Activated T-cell treated with anti-CD3 and anti-CD28 coated beads, Interleukin-2, amount 50 U/mL, for 4 hours (primary cell): ENCODE measurements around the gene ABCD1. TPM values are rescaled to one million over a fixed set of nuclear protein-coding genes. Genes with fewer than 3 reads are reported as not detected.
"Not testable (repeated sequence)": the region's sequence is repeated elsewhere in the genome, so short reads cannot be mapped to it uniquely, and the experiment has no call there.

Experiments used
- ATAC-seq, 2 donors: fragments of 200-7000 bp; cut with Tn5 transposase; one replicate each; pipeline ENCODE4 v1.10.0; 2021
- DNase-seq: peaks from one replicate; pipeline ENCODE4 v3.0.0-alpha.2; 2020
- H3K27me3 Mint-ChIP-seq: one replicate; pipeline ENCODE4 v1.8.0; 2021; ENCODE audit warnings: low read depth, mixed read lengths
- H3K36me3 Mint-ChIP-seq: one replicate; pipeline ENCODE4 v1.8.0; 2022; ENCODE audit warnings: mixed read lengths; ENCODE audit not compliant: insufficient read depth
- H3K4me1 Mint-ChIP-seq: one replicate; pipeline ENCODE4 v1.8.0; 2021; ENCODE audit warnings: low read depth, mixed read lengths
- H3K4me3 Mint-ChIP-seq: one replicate; pipeline ENCODE4 v1.8.0; 2021; ENCODE audit warnings: mild to moderate bottlenecking, moderate library complexity, mixed read lengths
- H3K9me3 Mint-ChIP-seq: one replicate; pipeline ENCODE4 v1.8.0; 2021; ENCODE audit warnings: mixed read lengths
- total RNA-seq, 3 donors: library from RNA; stranded (reverse); gene quantifications; one replicate each; pipeline ENCODE4 v1.2.1, GENCODE V29; 2021

The ABCD1 gene
- total RNA-seq, 3 donors from 2014 or later: 2.6 to 3.4 (median 3.1) TPM

DNA sequence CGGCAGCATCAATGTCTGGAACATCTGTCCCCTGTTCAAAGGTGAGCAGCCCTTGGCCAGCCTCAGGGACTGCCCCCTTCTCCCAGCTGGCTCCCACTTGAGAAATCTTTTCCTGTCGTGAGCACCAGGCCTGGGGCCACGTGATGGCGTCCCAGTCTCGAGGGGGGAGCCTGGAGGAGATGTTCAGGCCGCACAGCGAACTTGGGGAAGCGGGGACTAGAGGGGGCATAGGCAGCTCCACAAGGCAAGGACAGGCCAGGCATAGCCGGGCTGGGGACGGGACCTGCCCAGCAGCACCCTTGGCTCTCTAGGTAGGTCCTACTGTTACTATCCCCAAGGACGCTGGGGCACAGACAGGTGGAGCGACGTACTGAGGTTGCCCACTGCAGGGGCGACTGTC lies 34.2 kb upstream of the ABCD1 start:
- peaks cover 8% of the 10 kb centered on the region for H3K27me3 Mint-ChIP-seq
- no peak for ATAC-seq
- H3K4me1 Mint-ChIP-seq: no peaks in the 10 kb centered on the region
- no peaks in the 10 kb centered on the region for H3K9me3 Mint-ChIP-seq
- peak overlapping the region; percentile 16 for H3K4me3 Mint-ChIP-seq
- no peak for DNase-seq
- no peaks in the 10 kb centered on the region for H3K36me3 Mint-ChIP-seq

DNA sequence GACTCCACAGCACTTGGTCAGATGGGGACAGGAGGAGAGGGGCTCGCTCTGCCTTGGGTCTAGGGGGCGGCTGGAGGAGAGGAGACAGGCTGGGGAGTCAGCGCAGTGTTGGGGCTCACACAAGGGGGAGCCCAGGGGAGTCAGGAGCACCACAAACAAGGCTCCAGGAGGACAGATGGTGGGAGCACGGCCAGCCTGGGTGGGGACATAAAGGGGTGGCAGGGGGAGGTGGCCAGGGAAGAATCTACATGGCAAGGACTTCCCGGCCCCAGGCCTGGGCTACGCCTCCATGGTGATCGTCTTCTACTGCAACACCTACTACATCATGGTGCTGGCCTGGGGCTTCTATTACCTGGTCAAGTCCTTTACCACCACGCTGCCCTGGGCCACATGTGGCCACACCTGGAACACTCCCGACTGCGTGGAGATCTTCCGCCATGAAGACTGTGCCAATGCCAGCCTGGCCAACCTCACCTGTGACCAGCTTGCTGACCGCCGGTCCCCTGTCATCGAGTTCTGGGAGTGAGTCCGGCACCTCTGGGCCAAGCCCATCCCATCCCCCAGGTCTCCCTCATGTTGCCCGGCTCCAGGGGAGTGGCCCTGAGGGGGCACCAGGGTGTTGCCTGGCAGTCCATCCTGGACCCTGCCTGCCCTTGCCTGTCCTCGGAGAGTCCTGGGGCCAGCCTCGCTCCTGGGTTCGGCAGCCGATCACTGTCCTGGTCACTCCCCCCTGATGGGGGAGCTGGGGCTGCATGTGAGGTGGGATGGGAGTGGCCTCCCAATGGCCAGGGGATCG lies 33.4 kb upstream of the ABCD1 start:
- H3K4me3 Mint-ChIP-seq, ATAC-seq, DNase-seq, H3K4me1 Mint-ChIP-seq, H3K36me3 Mint-ChIP-seq, H3K9me3 Mint-ChIP-seq, H3K27me3 Mint-ChIP-seq: not testable (repeated sequence)

DNA sequence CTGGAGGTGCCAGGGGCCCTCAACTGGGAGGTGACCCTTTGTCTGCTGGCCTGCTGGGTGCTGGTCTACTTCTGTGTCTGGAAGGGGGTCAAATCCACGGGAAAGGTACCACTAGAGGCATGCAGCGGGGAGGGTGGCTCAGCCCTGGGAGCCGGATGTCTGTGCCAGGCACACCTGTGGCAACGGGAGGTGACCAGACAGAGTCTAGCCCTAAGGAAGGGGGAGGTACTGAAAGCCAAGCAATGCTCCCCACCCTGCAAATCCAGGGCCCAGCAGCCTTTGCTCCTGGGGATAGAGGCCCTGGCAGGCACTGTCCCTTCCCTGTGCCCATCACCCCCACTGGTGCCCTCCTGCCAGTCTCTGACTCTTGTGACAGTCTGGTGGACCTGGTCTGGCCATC lies 32.7 kb upstream of the ABCD1 start:
- ATAC-seq (no peak), DNase-seq (no peak)
- Mint-ChIP-seq H3K4me1 (no peaks in the 10 kb centered on the region), H3K27me3 (no peaks in the 10 kb centered on the region), H3K4me3 (no peak overlapping the region), H3K36me3 (peaks cover 3% of the 10 kb centered on the region), H3K9me3 (no peaks in the 10 kb centered on the region)

DNA sequence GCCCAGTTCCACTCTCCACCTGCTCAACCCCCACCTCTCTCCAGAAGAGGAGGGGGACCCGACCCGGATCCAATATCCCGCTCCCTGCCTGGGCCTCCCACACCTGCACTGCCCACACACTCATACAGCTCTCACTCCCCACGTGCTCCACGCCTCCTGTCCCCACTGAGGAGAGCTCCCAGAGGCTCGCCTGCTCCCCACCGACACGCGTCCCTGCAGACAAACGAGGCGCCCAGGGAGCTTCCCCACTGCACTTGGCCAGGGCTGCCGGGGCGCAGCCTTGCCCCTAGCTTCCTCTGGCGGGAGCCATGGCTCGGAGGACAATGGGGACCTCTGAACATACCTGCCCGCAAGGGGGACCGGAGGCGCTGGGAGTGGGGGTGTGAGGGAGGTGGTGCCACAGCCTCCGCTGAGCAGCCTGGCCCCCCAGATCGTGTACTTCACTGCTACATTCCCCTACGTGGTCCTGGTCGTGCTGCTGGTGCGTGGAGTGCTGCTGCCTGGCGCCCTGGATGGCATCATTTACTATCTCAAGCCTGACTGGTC lies 32.0 kb upstream of the ABCD1 start:
- H3K27me3 Mint-ChIP-seq: no peaks in the 10 kb centered on the region
- no peaks in the 10 kb centered on the region for H3K4me1 Mint-ChIP-seq
- no peak overlapping the region for H3K4me3 Mint-ChIP-seq
- no peaks in the 10 kb centered on the region for H3K9me3 Mint-ChIP-seq
- ATAC-seq (no peak), DNase-seq (no peak)
- peaks cover 10% of the 10 kb centered on the region for H3K36me3 Mint-ChIP-seq

DNA sequence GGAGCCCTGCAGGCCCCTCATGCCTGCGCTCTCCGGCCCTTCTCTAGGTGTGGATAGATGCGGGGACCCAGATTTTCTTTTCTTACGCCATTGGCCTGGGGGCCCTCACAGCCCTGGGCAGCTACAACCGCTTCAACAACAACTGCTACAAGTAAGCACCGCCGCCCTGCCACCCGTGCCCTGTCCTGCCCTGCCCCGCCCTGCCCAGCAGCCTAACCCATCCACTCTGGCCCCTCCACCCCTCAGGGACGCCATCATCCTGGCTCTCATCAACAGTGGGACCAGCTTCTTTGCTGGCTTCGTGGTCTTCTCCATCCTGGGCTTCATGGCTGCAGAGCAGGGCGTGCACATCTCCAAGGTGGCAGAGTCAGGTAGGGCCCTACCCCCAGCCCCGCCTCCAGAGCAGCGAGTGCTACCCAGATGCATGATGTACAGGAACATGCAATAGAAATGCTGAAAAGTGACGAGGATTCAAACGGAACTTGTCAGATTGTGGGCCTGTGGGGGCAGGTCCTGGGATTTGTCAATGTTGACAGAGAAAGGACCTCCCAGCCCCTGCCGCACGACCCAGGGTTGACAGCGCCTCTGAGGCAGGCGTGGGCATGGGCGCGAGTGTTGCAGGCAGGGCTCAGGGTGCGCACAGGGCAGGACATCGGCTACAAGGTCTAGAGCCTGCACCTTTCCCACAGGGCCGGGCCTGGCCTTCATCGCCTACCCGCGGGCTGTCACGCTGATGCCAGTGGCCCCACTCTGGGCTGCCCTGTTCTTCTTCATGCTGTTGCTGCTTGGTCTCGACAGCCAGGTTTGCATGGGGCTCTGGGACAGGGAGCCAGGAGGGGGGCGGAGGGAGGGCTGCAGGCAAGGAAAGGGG lies 31.2 kb upstream of the ABCD1 start:
- DNase-seq: no peak

DNA sequence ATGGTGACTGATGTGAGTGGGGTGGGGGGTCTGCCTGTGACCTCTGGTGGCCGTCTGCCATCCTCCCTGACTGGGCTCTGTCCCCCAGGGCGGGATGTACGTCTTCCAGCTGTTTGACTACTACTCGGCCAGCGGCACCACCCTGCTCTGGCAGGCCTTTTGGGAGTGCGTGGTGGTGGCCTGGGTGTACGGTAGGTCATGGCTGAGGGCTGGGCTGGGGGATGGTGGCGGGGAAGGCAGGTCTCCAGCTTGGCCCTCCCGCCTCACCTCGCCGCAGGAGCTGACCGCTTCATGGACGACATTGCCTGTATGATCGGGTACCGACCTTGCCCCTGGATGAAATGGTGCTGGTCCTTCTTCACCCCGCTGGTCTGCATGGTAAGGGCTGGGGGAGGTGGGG lies 30.4 kb upstream of the ABCD1 start:
- not testable (repeated sequence) for H3K4me1 Mint-ChIP-seq

More for the DNA sequence above, 31.2 kb upstream of the ABCD1 start:
- H3K36me3 Mint-ChIP-seq: peaks cover 10% of the 10 kb centered on the region
- ATAC-seq: no peak
- H3K27me3 Mint-ChIP-seq: no peaks in the 10 kb centered on the region
- no peak overlapping the region for H3K4me3 Mint-ChIP-seq
- no peaks in the 10 kb centered on the region for H3K4me1 Mint-ChIP-seq
- H3K9me3 Mint-ChIP-seq: no peaks in the 10 kb centered on the region

DNA sequence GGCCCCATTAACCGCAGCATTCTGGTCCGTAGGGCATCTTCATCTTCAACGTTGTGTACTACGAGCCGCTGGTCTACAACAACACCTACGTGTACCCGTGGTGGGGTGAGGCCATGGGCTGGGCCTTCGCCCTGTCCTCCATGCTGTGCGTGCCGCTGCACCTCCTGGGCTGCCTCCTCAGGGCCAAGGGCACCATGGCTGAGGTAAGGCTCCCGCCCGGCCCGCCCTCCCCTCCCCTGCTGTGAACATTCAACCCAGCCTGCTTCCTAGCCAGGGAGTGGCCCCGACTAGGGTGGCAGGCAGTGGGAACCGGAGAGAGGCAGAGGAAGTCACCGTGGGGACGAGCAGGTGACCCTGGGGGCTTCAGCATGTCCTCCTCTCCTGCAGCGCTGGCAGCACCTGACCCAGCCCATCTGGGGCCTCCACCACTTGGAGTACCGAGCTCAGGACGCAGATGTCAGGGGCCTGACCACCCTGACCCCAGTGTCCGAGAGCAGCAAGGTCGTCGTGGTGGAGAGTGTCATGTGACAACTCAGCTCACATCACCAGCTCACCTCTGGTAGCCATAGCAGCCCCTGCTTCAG lies 29.9 kb upstream of the ABCD1 start:
- H3K4me3 Mint-ChIP-seq: no peak overlapping the region
- no peaks in the 10 kb centered on the region for H3K4me1 Mint-ChIP-seq
- no peaks in the 10 kb centered on the region for H3K27me3 Mint-ChIP-seq
- no peak for ATAC-seq
- H3K36me3 Mint-ChIP-seq: peaks cover 14% of the 10 kb centered on the region
- H3K9me3 Mint-ChIP-seq: no peaks in the 10 kb centered on the region
- DNase-seq: no peak

More for the DNA sequence above, 30.4 kb upstream of the ABCD1 start:
- H3K27me3 Mint-ChIP-seq, H3K4me3 Mint-ChIP-seq, ATAC-seq, DNase-seq, H3K9me3 Mint-ChIP-seq: not testable (repeated sequence)
- peaks cover 14% of the 10 kb centered on the region for H3K36me3 Mint-ChIP-seq

DNA sequence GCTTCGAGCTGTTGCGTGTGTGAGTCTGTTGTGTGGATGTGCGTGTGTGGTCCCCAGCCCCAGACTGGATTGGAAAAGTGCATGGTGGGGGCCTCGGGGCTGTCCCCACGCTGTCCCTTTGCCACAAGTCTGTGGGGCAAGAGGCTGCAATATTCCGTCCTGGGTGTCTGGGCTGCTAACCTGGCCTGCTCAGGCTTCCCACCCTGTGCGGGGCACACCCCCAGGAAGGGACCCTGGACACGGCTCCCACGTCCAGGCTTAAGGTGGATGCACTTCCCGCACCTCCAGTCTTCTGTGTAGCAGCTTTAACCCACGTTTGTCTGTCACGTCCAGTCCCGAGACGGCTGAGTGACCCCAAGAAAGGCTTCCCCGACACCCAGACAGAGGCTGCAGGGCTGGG lies 28.6 kb upstream of the ABCD1 start:
- Mint-ChIP-seq H3K36me3 (peaks cover 14% of the 10 kb centered on the region), H3K27me3 (no peaks in the 10 kb centered on the region), H3K4me1 (no peaks in the 10 kb centered on the region), H3K9me3 (no peaks in the 10 kb centered on the region), H3K4me3 (no peak overlapping the region)
- ATAC-seq: no peak
- DNase-seq: no peak

DNA sequence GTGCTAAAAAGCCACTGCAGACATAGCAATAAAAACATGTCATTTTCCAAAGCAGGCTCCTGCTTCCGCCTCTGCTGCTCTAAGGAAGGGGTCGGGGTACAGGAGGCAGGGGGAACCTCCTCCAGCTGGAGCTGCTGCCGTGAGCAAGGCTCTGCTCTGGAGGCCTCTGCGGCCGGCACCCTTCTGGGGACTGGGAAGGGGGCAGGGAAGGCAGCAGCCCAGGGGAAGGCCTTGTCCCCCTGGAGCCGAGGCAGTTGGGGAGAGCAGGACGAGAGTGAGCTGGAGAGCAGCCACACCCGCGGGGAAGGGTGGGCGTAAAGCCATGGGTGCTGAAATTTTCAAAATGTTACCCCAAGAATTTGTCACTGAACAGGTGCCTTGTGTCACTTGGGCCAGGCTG lies 28.1 kb upstream of the ABCD1 start:
- not testable (repeated sequence) for ATAC-seq, H3K9me3 Mint-ChIP-seq, H3K4me1 Mint-ChIP-seq, H3K27me3 Mint-ChIP-seq, DNase-seq, H3K4me3 Mint-ChIP-seq
- H3K36me3 Mint-ChIP-seq: peaks cover 14% of the 10 kb centered on the region

DNA sequence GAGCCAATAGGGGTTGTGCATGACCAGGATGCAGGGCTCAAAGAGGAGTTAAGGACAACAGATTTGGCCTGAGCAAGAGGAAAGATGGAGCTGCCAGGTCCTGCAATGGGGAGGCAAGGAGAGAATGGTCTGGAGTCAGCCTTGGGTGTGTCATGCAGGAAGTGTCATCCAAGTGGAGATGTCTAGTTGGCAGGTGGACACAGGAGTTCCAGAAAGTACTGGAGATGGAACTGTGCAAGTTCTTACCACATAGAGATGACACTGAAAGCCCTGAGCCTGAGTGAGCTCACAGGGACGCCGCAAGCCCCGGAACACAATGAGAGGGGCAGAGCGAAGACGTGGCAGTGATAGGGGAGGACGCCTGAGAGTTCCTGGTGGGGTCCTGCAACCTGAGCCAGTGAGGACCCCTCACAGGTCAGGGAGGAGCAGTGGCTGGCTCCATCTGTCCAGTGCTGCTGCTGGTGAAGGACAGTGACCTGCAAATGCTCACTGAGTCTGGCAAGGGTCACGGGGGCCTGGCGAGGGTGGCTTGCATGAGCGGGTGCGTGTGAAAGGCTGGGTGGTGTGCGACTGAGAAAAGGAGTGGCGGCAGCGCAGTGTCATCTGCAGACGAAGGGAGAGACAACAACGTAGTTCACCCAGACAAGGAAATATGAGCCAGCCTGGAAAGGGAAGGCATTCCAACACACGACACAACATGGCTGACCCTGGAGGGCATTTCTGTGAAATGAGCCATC lies 27.5 kb upstream of the ABCD1 start:
- not testable (repeated sequence) for H3K4me3 Mint-ChIP-seq, ATAC-seq, H3K27me3 Mint-ChIP-seq, H3K4me1 Mint-ChIP-seq, H3K9me3 Mint-ChIP-seq, DNase-seq
- H3K36me3 Mint-ChIP-seq: peaks cover 14% of the 10 kb centered on the region

DNA sequence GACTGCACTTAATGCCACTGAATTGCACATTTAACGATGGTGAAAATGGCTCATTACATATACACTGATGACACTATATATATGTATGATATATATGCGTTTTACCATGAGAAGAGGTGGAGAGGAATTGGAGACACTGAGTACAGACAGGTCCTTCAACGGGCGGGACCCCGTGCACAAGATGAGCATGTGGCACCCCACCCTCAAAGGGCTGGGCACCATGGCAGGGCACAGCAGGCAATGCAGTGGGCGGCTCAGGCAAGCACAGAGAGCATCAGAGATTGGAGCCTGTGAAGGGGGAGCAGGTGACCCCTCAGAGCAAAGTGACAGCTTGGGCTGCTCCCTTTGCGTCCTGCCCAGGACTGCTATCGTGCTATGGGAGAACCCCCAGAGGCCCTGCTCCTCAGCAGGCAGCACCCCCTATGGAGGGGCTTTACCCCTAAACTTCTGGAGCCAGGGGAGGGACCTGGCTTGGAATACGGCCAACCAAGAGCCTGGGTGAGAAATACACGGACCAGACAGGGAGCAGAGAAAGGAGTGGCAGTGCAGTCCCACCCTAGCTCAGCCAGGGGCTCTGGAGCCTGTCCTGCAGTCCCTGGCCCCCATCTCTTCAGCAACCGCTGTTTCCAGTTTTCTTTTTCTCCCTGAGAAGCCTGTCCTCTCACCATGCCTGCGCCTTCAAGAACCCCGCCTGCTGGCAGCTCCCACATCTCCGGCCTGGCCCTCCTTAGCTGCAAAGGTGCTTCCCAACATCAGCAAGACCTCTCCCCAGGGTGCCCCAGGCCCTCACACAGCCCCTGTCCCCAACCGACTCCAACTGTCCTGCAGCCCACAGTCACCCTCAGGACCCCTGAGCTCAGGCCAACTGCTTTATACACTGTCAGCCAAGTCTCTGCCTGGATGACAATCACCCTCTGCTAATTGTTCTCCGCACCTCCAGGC lies 26.5 kb upstream of the ABCD1 start:
- H3K4me3 Mint-ChIP-seq: no peak overlapping the region
- H3K4me1 Mint-ChIP-seq: no peaks in the 10 kb centered on the region
- H3K36me3 Mint-ChIP-seq: peaks cover 14% of the 10 kb centered on the region
- no peaks in the 10 kb centered on the region for H3K9me3 Mint-ChIP-seq
- ATAC-seq (no peak), DNase-seq (no peak)
- H3K27me3 Mint-ChIP-seq: no peaks in the 10 kb centered on the region

DNA sequence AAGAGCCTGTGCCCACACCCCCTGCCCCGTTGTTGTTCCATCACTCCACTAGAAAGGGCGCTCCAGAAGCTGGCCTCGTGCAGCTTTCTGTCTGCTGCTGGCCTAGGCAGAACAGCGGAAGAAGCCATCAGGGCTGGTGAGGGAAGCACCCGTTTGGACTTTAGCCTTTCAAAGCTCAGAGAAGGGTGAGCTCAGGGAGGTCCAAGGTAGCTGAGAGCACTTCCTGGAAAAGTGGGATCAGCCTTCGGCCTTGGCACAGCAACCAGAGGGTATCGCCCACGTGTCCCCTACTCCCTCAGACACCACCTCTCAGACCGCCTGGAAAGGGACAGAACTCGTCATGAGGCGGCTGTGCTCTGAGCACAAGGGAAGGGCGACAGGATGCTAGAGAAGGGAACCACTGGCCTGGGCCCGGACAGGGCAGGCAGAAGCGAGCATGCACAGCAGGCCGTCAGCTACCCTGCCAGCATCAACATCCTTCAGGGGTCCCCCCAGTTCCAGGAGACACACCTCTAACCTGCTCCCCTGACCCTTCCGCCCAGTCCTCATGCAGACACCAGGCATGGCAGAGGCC lies 25.4 kb upstream of the ABCD1 start:
- DNase-seq, H3K4me1 Mint-ChIP-seq, H3K9me3 Mint-ChIP-seq, H3K4me3 Mint-ChIP-seq, ATAC-seq, H3K27me3 Mint-ChIP-seq: not testable (repeated sequence)
- peaks cover 17% of the 10 kb centered on the region for H3K36me3 Mint-ChIP-seq
